B cell (primary cell): Measurements from ENCODE around the gene NCOR1.
"Not testable (repeated sequence)": the region's sequence is repeated elsewhere in the genome, so short reads cannot be mapped to it uniquely, and the experiment has no call there.

Source experiments
- CTCF ChIP-seq: fragments of 200-600 bp; IDR thresholded peaks from one replicate; pipeline ENCODE4 v1.8.0; 2022; ENCODE audit warnings: antibody characterized with exemption, mild to moderate bottlenecking
- EZH2 ChIP-seq: IDR thresholded peaks from 2 replicates; pipeline ENCODE4 v1.6.1; 2012; ENCODE audit warnings: borderline replicate concordance, low read depth, mild to moderate bottlenecking, moderate library complexity, low read length; ENCODE audit not compliant: insufficient read depth, poor library complexity, severe bottlenecking

- not testable (repeated sequence) for TF ChIP-seq CTCF, EZH2
These were observed 14.7 kb upstream of the NCOR1 start for GRCh38 chr17:16229912-16230561.
